Measurements from ENCODE around the gene GFY. TPM values are rescaled to one million over a fixed set of nuclear protein-coding genes. Genes with fewer than 3 reads are reported as not detected.
A peak's percentile ranks its signal among the peaks of the same experiment; 100 is the strongest.

The GFY gene
- total and polyA plus RNA-seq, 10 of the 15 experiments (the other 5 are each of a cell fraction or from before 2014, with no cell fraction given): 0.05 TPM; not detected in 9

GRCh38 chr19:49475191-49475917 lies 50.2 kb downstream of the GFY start (continued):
- TF ChIP-seq BCL11A (IDR thresholded peaks at IDR 0.05; ENCODE audit: low read depth, low read length): no peak
- no peak for TF ChIP-seq SMAD1 (IDR thresholded peaks at IDR 0.05; ENCODE audit: low read depth, partially characterized antibody)

GRCh38 chr19:49475995-49476880 lies 51.0 kb downstream of the GFY start:
- POLR2A ChIA-PET: interaction anchor here (1.3 kb wide), 1 partner anchor 23 kb away, joined by 5 read pairs; the partner anchor contains the start of gene ALDH16A1
- H3K36me3 ChIP-seq (ENCODE audit: control insufficient read depth in 2 of 2, insufficient read depth in 2 of 2, low read length in 1 of 2): no peaks in the 10 kb centered on the region
- H3K4me2 ChIP-seq (ENCODE audit: control insufficient read depth, insufficient read depth): no peak overlapping the region; the same call in 1 of the 2 replicates
- 75% methylated on average over 25 of the region's 27 CpGs for WGBS (ENCODE audit: insufficient coverage, insufficient replicate concordance, low lambda C conversion rate, missing lambda C conversion rate)
- H4K20me1 ChIP-seq (ENCODE audit: control insufficient read depth, insufficient read depth): no peaks in the 10 kb centered on the region
- H3K9ac ChIP-seq (ENCODE audit: control insufficient read depth, insufficient read depth, low read length): no peak overlapping the region
- SMC1A ChIA-PET (ENCODE audit: uncharacterized antibody, unreplicated experiment): interaction anchor here (0.7 to 1.5 kb wide), 2 partner anchors 24 to 250 kb away, joined by 4 to 5 read pairs; partner anchors contain the start of gene PIH1D1
- in situ Hi-C loops (cut with MboI): no loop called here
- no TSS peak for BruUV-seq (replicated peaks)
- CTCF ChIA-PET: interaction anchor here (0.9 to 1.9 kb wide), 4 partner anchors 9 to 71 kb away, joined by 3 to 6 read pairs (median 4); no protein-coding TSS in a partner anchor
- no peak overlapping the region for H3K27ac ChIP-seq (ENCODE audit: control insufficient read depth, insufficient read depth)
- DNase-seq (ENCODE audit: low read depth, low spot score): no peak
- H2AFZ ChIP-seq (ENCODE audit: control insufficient read depth, low read depth, low read length): no peak overlapping the region
- no peaks in the 10 kb centered on the region for H3K27me3 ChIP-seq (replicated peaks in 1 of 2; ENCODE audit: control insufficient read depth in 2 of 2, insufficient read depth in 2 of 2, low read length in 1 of 2)
- no peak for FAIRE-seq
- intact Hi-C loops (cut with micrococcal nuclease; ENCODE audit: unreplicated experiment): no loop called here
- RAD21 ChIA-PET (ENCODE audit: unreplicated experiment): interaction anchor here (0.8 to 1.0 kb wide), 2 partner anchors 33 to 71 kb away, joined by 4 read pairs; no protein-coding TSS in a partner anchor
- H3K79me2 ChIP-seq (ENCODE audit: control insufficient read depth, insufficient read depth, low read length): no peaks in the 10 kb centered on the region
- H3K9me3 ChIP-seq (replicated peaks; ENCODE audit: control insufficient read depth, insufficient read depth, low read length): no peaks in the 10 kb centered on the region
- peak; percentile 52 for ATAC-seq
- H3K4me1 ChIP-seq (ENCODE audit: control insufficient read depth, insufficient read depth, low read length): peaks cover 13% of the 10 kb centered on the region
- no peak overlapping the region for H3K4me3 ChIP-seq
- TF ChIP-seq FOS (IDR thresholded peaks at IDR 0.05; ENCODE audit: borderline replicate concordance, extremely low read depth, insufficient read length): no peak
- peak; percentile 17; the same call in 1 of the 2 replicates for TF ChIP-seq RAD21 (IDR thresholded peaks at IDR 0.05; ENCODE audit: insufficient read depth, low read depth, low read length)
- no peak for TF ChIP-seq JUNB (IDR thresholded peaks at IDR 0.05)
- TF ChIP-seq ESRRA (IDR thresholded peaks at IDR 0.05; ENCODE audit: low read length): no peak
- no peak for TF ChIP-seq ZBED1 (IDR thresholded peaks at IDR 0.05; ENCODE audit: borderline replicate concordance)
- peak; percentile 84 for TF ChIP-seq MLLT1 (IDR thresholded peaks at IDR 0.05)
- TF ChIP-seq CTCF (IDR thresholded peaks at IDR 0.05 in 2 of 3, conservative IDR thresholded peaks at IDR 0.05 in 1 of 3; ENCODE audit: control insufficient read depth in 2 of 3, extremely low read depth in 1 of 3, insufficient read depth in 1 of 3, low read depth in 3 of 3, low read length in 3 of 3): peak; percentile 35 to 53 (median 46)
- no peak for TF ChIP-seq MAX (IDR thresholded peaks at IDR 0.05; ENCODE audit: low read depth, low read length)
- no peak for TF ChIP-seq MEF2A (IDR thresholded peaks at IDR 0.05; ENCODE audit: insufficient read depth, low read depth, low read length)
- TF ChIP-seq CREM (IDR thresholded peaks at IDR 0.05; ENCODE audit: low read depth): no peak
- TF ChIP-seq ZBTB33 (IDR thresholded peaks at IDR 0.05): 0 out of 2 replicates have a peak, but pooled peaks have one; percentile 56
- TF ChIP-seq GABPA (IDR thresholded peaks at IDR 0.05; ENCODE audit: low read depth): no peak

Data from GM12878 (cell line).